OCI-LY3 (cell line): ENCODE results near the gene DDX1.

Experiments
- CTCF ChIP-seq: fragments of 200-600, 300-600 bp; sonication (generic); IDR thresholded peaks from 2 replicates; pipeline ENCODE4 v1.5.1; 2014; ENCODE audit warnings: antibody characterized with exemption, low read length, low read depth
- EZH2phosphoT487 ChIP-seq: fragments of 200-600 bp; shearing (Covaris generic); IDR thresholded peaks from 2 replicates; pipeline ENCODE4 v1.6.1; 2018; ENCODE audit warnings: antibody characterized with exemption, mixed run types, low read depth

DNA sequence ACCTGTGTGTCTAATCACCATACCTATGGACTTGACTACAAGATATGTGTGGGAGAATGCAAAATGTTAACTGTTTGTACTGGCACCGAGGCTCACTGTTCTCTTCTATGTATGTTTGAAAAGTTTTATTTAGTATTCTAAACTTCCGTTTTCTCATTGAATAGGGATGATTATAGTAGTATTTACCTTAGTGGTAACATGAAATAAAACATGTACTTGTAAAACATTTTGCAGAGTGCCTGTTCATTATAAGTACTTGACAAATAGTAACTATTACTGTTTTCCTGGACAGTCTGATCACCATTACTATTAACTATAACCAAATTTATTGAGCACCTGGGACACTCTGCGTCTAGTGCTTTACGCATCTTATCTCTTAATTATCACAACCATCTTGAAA lies 24.8 kb downstream of the DDX1 start:
- TF ChIP-seq CTCF, result no peak
- TF ChIP-seq EZH2phosphoT487, result no peak
